Neural progenitor cell (in vitro differentiated cells): Measurements from ENCODE around the gene HBA1. TPM values are rescaled to one million over a fixed set of nuclear protein-coding genes. Genes with fewer than 3 reads are reported as not detected.
A peak's percentile ranks its signal among the peaks of the same experiment; 100 is the strongest.

Source experiments
- DNase-seq: peaks from one replicate; pipeline ENCODE4 v3.0.0-alpha.2; 2016; ENCODE audit warnings: low spot score
- H2AFZ ChIP-seq: fragments of 200-600 bp; sonication (generic); replicated peaks from 2 replicates; pipeline ENCODE4 v1.6.1; 2016; ENCODE audit warnings: antibody characterized with exemption
- H3F3A ChIP-seq: fragments of 200-600 bp; sonication (generic); 2 replicates; pipeline ENCODE4 v1.6.1; 2016; ENCODE audit warnings: antibody characterized with exemption, low read depth
- H3K27ac ChIP-seq: fragments of 200-600 bp; sonication (generic); 2 replicates; pipeline ENCODE4 v1.5.1; 2016; ENCODE audit warnings: mild to moderate bottlenecking
- H3K27me3 ChIP-seq: fragments of 200-600 bp; sonication (generic); 2 replicates; pipeline ENCODE4 v1.6.1; 2016; ENCODE audit warnings: mild to moderate bottlenecking, moderate library complexity
- H3K36me3 ChIP-seq: fragments of 200-600 bp; sonication (generic); 2 replicates; pipeline ENCODE4 v1.5.1; 2016
- H3K4me1 ChIP-seq: fragments of 200-600 bp; sonication (generic); 2 replicates; pipeline ENCODE4 v1.6.1; 2016; ENCODE audit warnings: mixed run types
- H3K4me2 ChIP-seq: fragments of 200-600 bp; sonication (generic); 2 replicates; pipeline ENCODE4 v1.6.1; 2016
- H3K4me3 ChIP-seq: fragments of 200-600 bp; sonication (generic); 2 replicates; pipeline ENCODE4 v1.5.1; 2016
- H3K79me2 ChIP-seq: fragments of 200-600 bp; sonication (generic); 2 replicates; pipeline ENCODE4 v1.6.1; 2016; ENCODE audit warnings: low read depth
- H3K9ac ChIP-seq: fragments of 200-600 bp; sonication (generic); 2 replicates; pipeline ENCODE4 v1.6.1; 2016
- H3K9me3 ChIP-seq: fragments of 200-600 bp; sonication (generic); 2 replicates; pipeline ENCODE4 v1.5.1; 2016; ENCODE audit warnings: low read depth
- H4K20me1 ChIP-seq: fragments of 200-600 bp; sonication (generic); 2 replicates; pipeline ENCODE4 v1.6.1; 2016; ENCODE audit warnings: low read depth
- H3K27ac Mint-ChIP-seq: 3 replicates; pipeline ENCODE4 v1.8.0; 2021; ENCODE audit warnings: mixed read lengths
- H3K27me3 Mint-ChIP-seq: 2 replicates; pipeline ENCODE4 v1.8.0; 2022; ENCODE audit warnings: low read depth, mild to moderate bottlenecking, inconsistent platforms, moderate library complexity, mixed read lengths; ENCODE audit not compliant: insufficient read depth
- H3K36me3 Mint-ChIP-seq: 3 replicates; pipeline ENCODE4 v1.8.0; 2021; ENCODE audit warnings: mixed read lengths
- H3K4me1 Mint-ChIP-seq: 3 replicates; pipeline ENCODE4 v1.8.0; 2021; ENCODE audit warnings: mixed read lengths
- H3K4me3 Mint-ChIP-seq: 3 replicates; pipeline ENCODE4 v1.8.0; 2021; ENCODE audit warnings: mild to moderate bottlenecking, moderate library complexity, mixed read lengths
- H3K9me3 Mint-ChIP-seq: 3 replicates; pipeline ENCODE4 v1.8.0; 2020; ENCODE audit warnings: mixed read lengths
- EZH2 ChIP-seq: fragments of 200-600 bp; sonication (generic); IDR thresholded peaks from 2 replicates; pipeline ENCODE4 v1.6.1; 2017; ENCODE audit warnings: antibody characterized with exemption, mild to moderate bottlenecking, moderate library complexity
- EZH2phosphoT487 ChIP-seq: fragments of 200-600 bp; sonication (generic); IDR thresholded peaks from 2 replicates; pipeline ENCODE4 v1.6.1; 2017; ENCODE audit warnings: antibody characterized with exemption
- total RNA-seq: library from RNA; depleted of rRNA; stranded (reverse); fragments of >200 nt; gene quantifications from 2 replicates; pipeline ENCODE4 v1.2.3, GENCODE V29; 2015; ENCODE audit warnings: low replicate concordance
- TF ChIP-seq, protein P1 (sequence below): fragments of 200-600 bp; sonication (generic); IDR thresholded peaks from 2 replicates; pipeline ENCODE4 v1.5.1; 2017; ENCODE audit warnings: antibody characterized with exemption, mild to moderate bottlenecking

Gene HBA1
- total RNA-seq, 1 donor from 2014 or later = not detected

DNA sequence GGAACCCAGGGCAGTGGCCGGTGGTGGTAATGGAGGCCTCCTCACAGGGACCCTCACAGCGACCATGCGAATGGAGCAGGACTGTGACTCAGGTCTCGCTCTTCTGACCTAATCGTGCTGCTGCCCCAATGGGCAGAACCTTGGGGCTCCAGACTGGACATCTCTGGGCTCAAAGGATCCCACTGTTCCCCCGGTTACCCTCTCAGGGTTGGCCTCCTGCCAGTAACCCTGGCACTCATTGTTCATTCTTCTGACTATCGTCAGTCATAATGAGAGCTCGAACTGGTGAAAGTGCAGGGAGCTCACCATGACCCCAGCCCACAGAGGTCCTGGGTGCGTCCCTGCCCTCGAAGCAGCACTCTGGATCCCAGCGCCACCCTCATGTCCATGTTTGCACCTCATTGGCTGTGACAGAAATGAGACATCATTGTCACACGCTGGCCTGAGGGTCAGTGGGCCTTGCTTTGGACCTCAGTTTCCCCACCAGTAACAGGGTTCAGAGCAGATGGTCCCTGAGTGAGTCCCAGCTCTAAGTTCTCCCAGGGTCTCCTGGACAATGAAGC is 34.0 kb upstream of the HBA1 start:
- Mint-ChIP-seq H3K9me3 (no peaks in the 10 kb centered on the region), H3K4me3 (no peak overlapping the region), H3K36me3 (no peaks in the 10 kb centered on the region), H3K27me3 (peaks cover 22% of the 10 kb centered on the region), H3K27ac (no peak overlapping the region), H3K4me1 (no peaks in the 10 kb centered on the region)
- Histone ChIP-seq H2AFZ (no peak overlapping the region), H3K27ac (no peak overlapping the region), H3K9ac (no peak overlapping the region), H3K4me3 (no peak overlapping the region), H3K9me3 (no peaks in the 10 kb centered on the region), H3K79me2 (peaks cover 2% of the 10 kb centered on the region), H3F3A (peaks cover 25% of the 10 kb centered on the region), H3K27me3 (peaks cover 3% of the 10 kb centered on the region), H3K4me2 (no peak overlapping the region), H4K20me1 (no peaks in the 10 kb centered on the region), H3K36me3 (no peaks in the 10 kb centered on the region), H3K4me1 (peaks cover 3% of the 10 kb centered on the region)
- DNase-seq = no peak
- TF ChIP-seq EZH2phosphoT487 = no peak
- TF ChIP-seq, protein P1, sequence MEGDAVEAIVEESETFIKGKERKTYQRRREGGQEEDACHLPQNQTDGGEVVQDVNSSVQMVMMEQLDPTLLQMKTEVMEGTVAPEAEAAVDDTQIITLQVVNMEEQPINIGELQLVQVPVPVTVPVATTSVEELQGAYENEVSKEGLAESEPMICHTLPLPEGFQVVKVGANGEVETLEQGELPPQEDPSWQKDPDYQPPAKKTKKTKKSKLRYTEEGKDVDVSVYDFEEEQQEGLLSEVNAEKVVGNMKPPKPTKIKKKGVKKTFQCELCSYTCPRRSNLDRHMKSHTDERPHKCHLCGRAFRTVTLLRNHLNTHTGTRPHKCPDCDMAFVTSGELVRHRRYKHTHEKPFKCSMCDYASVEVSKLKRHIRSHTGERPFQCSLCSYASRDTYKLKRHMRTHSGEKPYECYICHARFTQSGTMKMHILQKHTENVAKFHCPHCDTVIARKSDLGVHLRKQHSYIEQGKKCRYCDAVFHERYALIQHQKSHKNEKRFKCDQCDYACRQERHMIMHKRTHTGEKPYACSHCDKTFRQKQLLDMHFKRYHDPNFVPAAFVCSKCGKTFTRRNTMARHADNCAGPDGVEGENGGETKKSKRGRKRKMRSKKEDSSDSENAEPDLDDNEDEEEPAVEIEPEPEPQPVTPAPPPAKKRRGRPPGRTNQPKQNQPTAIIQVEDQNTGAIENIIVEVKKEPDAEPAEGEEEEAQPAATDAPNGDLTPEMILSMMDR = no peak

DNA sequence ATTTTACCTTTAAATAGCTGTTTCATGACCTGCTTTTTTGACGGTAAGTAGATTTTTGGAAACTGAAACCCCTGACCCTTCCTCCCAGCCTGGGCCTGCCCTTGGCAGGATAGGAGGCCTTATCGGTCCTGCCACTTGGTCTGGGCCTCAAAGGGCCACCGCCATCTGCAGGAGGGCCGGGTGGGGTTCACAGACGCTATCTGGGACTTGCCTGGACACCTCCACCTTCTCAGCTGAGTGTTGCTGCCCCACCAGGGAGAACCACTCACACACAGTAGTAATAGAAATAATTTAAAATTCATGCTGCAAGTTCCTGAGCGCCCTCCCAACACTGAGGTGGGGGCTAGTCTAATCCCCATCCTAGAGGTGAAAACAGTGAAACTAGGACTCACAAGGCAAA is 33.4 kb upstream of the HBA1 start:
- no peaks in the 10 kb centered on the region for H3K36me3 ChIP-seq
- Mint-ChIP-seq H3K36me3 (no peaks in the 10 kb centered on the region), H3K27me3 (peaks cover 23% of the 10 kb centered on the region), H3K4me3 (peak overlapping the region; percentile 13), H3K27ac (no peak overlapping the region), H3K4me1 (no peaks in the 10 kb centered on the region), H3K9me3 (no peaks in the 10 kb centered on the region)
- no peak overlapping the region for H3K4me2 ChIP-seq
- TF ChIP-seq EZH2phosphoT487 = no peak
- TF ChIP-seq EZH2 = no peak
- TF ChIP-seq, protein P1 = no peak
- H3F3A ChIP-seq = peaks cover 19% of the 10 kb centered on the region
- no peaks in the 10 kb centered on the region for H3K9me3 ChIP-seq
- no peak overlapping the region for H3K9ac ChIP-seq
- peaks cover 8% of the 10 kb centered on the region for H3K27me3 ChIP-seq
- H3K27ac ChIP-seq = no peak overlapping the region
- no peak overlapping the region for H3K4me3 ChIP-seq
- no peaks in the 10 kb centered on the region for H3K79me2 ChIP-seq
- no peak for DNase-seq
- no peaks in the 10 kb centered on the region for H4K20me1 ChIP-seq
- no peaks in the 10 kb centered on the region for H3K4me1 ChIP-seq
- H2AFZ ChIP-seq = no peak overlapping the region

DNA sequence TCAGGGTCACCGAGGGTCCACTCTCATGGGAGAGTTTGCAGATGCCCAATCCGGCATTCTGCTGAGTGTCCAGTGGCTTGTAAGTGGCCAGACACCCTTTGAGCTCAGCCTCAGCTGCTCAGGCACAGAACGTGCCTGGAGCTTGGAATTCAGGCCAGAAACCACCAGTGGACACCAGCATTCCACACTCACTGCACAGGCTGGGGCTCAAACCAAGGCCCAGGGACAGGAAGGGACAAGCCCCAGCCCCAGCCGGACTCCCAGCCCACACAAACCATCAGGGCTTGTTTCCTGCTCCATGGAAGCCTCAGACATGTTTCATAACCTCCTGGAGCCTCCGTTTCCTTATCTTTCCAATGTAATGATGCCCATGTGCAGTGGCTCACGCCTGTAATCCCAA is 33.0 kb upstream of the HBA1 start:
- peak overlapping the region; percentile 13 for H3K4me3 Mint-ChIP-seq
- no peak overlapping the region for H2AFZ ChIP-seq
- TF ChIP-seq EZH2phosphoT487 (no peak), EZH2 (no peak)
- TF ChIP-seq, protein P1 = no peak
- H3K9me3 ChIP-seq = no peaks in the 10 kb centered on the region
- H3K27me3 ChIP-seq = peaks cover 12% of the 10 kb centered on the region
- H3K4me1 Mint-ChIP-seq = no peaks in the 10 kb centered on the region
- H3K36me3 ChIP-seq = no peaks in the 10 kb centered on the region
- no peak overlapping the region for H3K4me3 ChIP-seq
- H3K9ac ChIP-seq = no peak overlapping the region
- no peak overlapping the region for H3K27ac ChIP-seq
- no peaks in the 10 kb centered on the region for H3K9me3 Mint-ChIP-seq
- no peaks in the 10 kb centered on the region for H3K4me1 ChIP-seq
- peaks cover 27% of the 10 kb centered on the region for H3K27me3 Mint-ChIP-seq
- no peaks in the 10 kb centered on the region for H4K20me1 ChIP-seq
- no peaks in the 10 kb centered on the region for H3K79me2 ChIP-seq
- H3K27ac Mint-ChIP-seq = no peak overlapping the region
- no peak overlapping the region for H3K4me2 ChIP-seq
- no peaks in the 10 kb centered on the region for H3K36me3 Mint-ChIP-seq
- H3F3A ChIP-seq = peaks cover 18% of the 10 kb centered on the region
- no peak for DNase-seq
